ENCODE data around the gene TBC1D16. TPM values are rescaled to one million over a fixed set of nuclear protein-coding genes. Genes with fewer than 3 reads are reported as not detected.

The TBC1D16 gene
- total RNA-seq, 4 donors from 2014 or later: 11.9 to 29.7 (median 22.2) TPM

- DNase-seq: peak in 1 of 3 donors; percentile 58
- Histone ChIP-seq H3K36me3 (no peaks in the 10 kb centered on the region), H3K27ac (no peak overlapping the region), H3K4me3 (no peak overlapping the region), H3K4me1 (peaks cover 0 to 17% (median 0%) of the 10 kb centered on the region in 4 donors), H3K9me3 (no peaks in the 10 kb centered on the region), H3K27me3 (no peaks in the 10 kb centered on the region)
- TF ChIP-seq CTCF (IDR thresholded peaks at IDR 0.05) (no peak), POLR2A (IDR thresholded peaks at IDR 0.05) (no peak)
Observed at GRCh38 chr17:80002690-80003490, 32.8 kb downstream of the TBC1D16 start.

- Histone ChIP-seq H3K9me3 (no peaks in the 10 kb centered on the region), H3K4me1 (peaks cover 0 to 17% (median 2%) of the 10 kb centered on the region in 4 donors), H3K27me3 (no peaks in the 10 kb centered on the region), H3K27ac (no peak overlapping the region), H3K36me3 (no peaks in the 10 kb centered on the region), H3K4me3 (no peak overlapping the region)
- no peak for DNase-seq
- TF ChIP-seq POLR2A (IDR thresholded peaks at IDR 0.05) (no peak), CTCF (IDR thresholded peaks at IDR 0.05) (no peak)
Observed at GRCh38 chr17:80002070-80002641, 33.5 kb downstream of the TBC1D16 start.

- H3K27me3 ChIP-seq: no peaks in the 10 kb centered on the region
- no peaks in the 10 kb centered on the region for H3K9me3 ChIP-seq
- H3K27ac ChIP-seq: no peak overlapping the region
- H3K36me3 ChIP-seq: no peaks in the 10 kb centered on the region
- TF ChIP-seq POLR2A (IDR thresholded peaks at IDR 0.05) (no peak), CTCF (IDR thresholded peaks at IDR 0.05) (no peak)
- H3K4me3 ChIP-seq: no peak overlapping the region
- DNase-seq: no peak
- peaks cover 0 to 17% (median 2%) of the 10 kb centered on the region in 4 donors for H3K4me1 ChIP-seq
Observed at GRCh38 chr17:80000981-80001775, 34.5 kb downstream of the TBC1D16 start.

- Histone ChIP-seq H3K9me3 (no peaks in the 10 kb centered on the region), H3K4me3 (no peak overlapping the region), H3K4me1 (peaks cover 0 to 9% (median 2%) of the 10 kb centered on the region in 4 donors), H3K27ac (no peak overlapping the region), H3K27me3 (no peaks in the 10 kb centered on the region), H3K36me3 (no peaks in the 10 kb centered on the region)
- TF ChIP-seq POLR2A (IDR thresholded peaks at IDR 0.05): no peak
- no peak for TF ChIP-seq CTCF (IDR thresholded peaks at IDR 0.05)
- DNase-seq: no peak
Observed at GRCh38 chr17:80000136-80000535, 35.5 kb downstream of the TBC1D16 start.

- H3K27me3 ChIP-seq: no peaks in the 10 kb centered on the region
- peak overlapping the region; percentile 57 to 73 (median 67) for H3K27ac ChIP-seq
- no peak overlapping the region for H3K4me3 ChIP-seq
- TF ChIP-seq POLR2A (IDR thresholded peaks at IDR 0.05) (no peak), CTCF (IDR thresholded peaks at IDR 0.05) (no peak)
- peaks cover 5 to 21% (median 13%) of the 10 kb centered on the region in 4 donors for H3K4me1 ChIP-seq
- no peaks in the 10 kb centered on the region for H3K9me3 ChIP-seq
- no peaks in the 10 kb centered on the region for H3K36me3 ChIP-seq
- DNase-seq: peak in 2 of 3 donors; percentile 82 to 83
Observed at GRCh38 chr17:79997011-79997660, 38.5 kb downstream of the TBC1D16 start.

All from Peyer's patch (tissue), 4 donors.